Prostate gland (tissue), 2 donors: ENCODE results near the gene GUK1. TPM values are rescaled to one million over a fixed set of nuclear protein-coding genes. Genes with fewer than 3 reads are reported as not detected.

Experiments
- DNase-seq: peaks from one replicate; pipeline ENCODE4 v3.0.0-alpha.2; 2019; ENCODE audit warnings: low spot score
- H3K27ac ChIP-seq, 2 donors: fragments of 200-600 bp; sonication (generic); 2 replicates each; pipeline ENCODE4 v1.5.1; 2017 to 2019
- H3K27me3 ChIP-seq: fragments of 200-600 bp; sonication (generic); replicated peaks from 2 replicates; pipeline ENCODE4 v1.5.1; 2019; ENCODE audit not compliant: insufficient read depth
- H3K36me3 ChIP-seq, 2 donors: fragments of 200-600 bp; sonication (generic); 1 replicate in 1 of 2; 2 replicates in 1 of 2; pipeline versions ENCODE4 v1.5.1 to v1.8.1; 2017 to 2019
- H3K4me1 ChIP-seq: fragments of 200-600 bp; sonication (generic); replicated peaks from 2 replicates; pipeline ENCODE4 v1.5.1; 2019
- H3K4me3 ChIP-seq, 2 donors: fragments of 200-600 bp; sonication (generic); 2 replicates each; pipeline ENCODE4 v1.5.1; 2017 to 2019
- H3K9me3 ChIP-seq: fragments of 200-600 bp; sonication (generic); 2 replicates; pipeline ENCODE4 v1.5.1; 2017
- POLR2A ChIP-seq: fragments of 450-650 bp; IDR thresholded peaks from one replicate; pipeline ENCODE4 v1.6.1; 2016; ENCODE audit warnings: antibody characterized with exemption, mild to moderate bottlenecking
- POLR2AphosphoS5 ChIP-seq: sonication (generic); formaldehyde crosslinking; IDR thresholded peaks from one replicate; pipeline ENCODE4 v1.6.1; 2017; ENCODE audit warnings: antibody characterized with exemption
- WGBS: methylation state at CpG from one replicate; pipeline ENCODE4 v1.1.5; 2018; 5-methylcytosine and 5-hydroxymethylcytosine counted together
- intact Hi-C: fragments of 100-400 bp; cut with DNase I; formaldehyde crosslinking; loops from one replicate; pipeline ENCODE4 v1.14.2; 2022
- total RNA-seq, 2 donors: library from RNA; depleted of rRNA; stranded (reverse); fragments of >200 nt; gene quantifications; one replicate each; pipeline ENCODE4 v1.1.0, GENCODE V29; 2016
- TF ChIP-seq, protein P1 (sequence below), 4 experiments: fragments of 200-600 bp in 2 of 4; fragments of 450-650 bp in 2 of 4; sonication (generic) in 2 of 4; IDR thresholded peaks; 1 replicate in 3 of 4; 2 replicates in 1 of 4; pipeline ENCODE4 v1.5.1; 2016 to 2019; ENCODE audit warnings: antibody characterized with exemption in 4 of 4, mild to moderate bottlenecking in 2 of 4, moderate library complexity in 2 of 4

GUK1 gene
- total RNA-seq, 2 donors from 2014 or later = 250 to 458 TPM

DNA sequence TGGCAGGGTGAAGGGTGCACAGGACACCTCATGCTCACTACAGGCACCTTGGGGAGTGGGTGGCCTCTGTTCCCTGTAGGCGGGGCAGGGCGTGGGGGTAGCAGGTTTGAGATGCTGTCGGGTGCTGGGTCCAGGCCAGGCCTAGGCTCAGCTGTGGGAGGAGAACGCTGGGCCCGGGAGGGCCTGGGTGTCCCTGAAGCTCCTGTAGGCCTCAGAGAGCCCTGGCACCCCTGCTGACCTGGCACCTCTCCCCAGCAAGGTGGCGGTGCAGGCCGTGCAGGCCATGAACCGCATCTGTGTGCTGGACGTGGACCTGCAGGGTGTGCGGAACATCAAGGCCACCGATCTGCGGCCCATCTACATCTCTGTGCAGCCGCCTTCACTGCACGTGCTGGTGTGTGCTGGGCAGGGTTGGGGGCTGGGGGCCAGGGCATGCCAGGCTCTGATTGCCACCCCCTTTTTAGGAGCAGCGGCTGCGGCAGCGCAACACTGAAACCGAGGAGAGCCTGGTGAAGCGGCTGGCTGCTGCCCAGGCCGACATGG lies 7.1 kb downstream of the GUK1 start:
- intact Hi-C loops = loop anchor here (5.0 to 10.0 kb wide), 2 partner anchors 40 to 128 kb away; partner anchors contain the start of gene MRPL55
- no peaks in the 10 kb centered on the region for H3K27me3 ChIP-seq
- H3K4me3 ChIP-seq = no peak overlapping the region
- no peak for DNase-seq
- no peaks in the 10 kb centered on the region for H3K36me3 ChIP-seq
- no peak for TF ChIP-seq POLR2AphosphoS5
- TF ChIP-seq POLR2A = no peak
- 89% methylated on average over 19 of the region's 20 CpGs for WGBS
- no peaks in the 10 kb centered on the region for H3K9me3 ChIP-seq
- no peak overlapping the region for H3K27ac ChIP-seq
- H3K4me1 ChIP-seq = no peaks in the 10 kb centered on the region

DNA sequence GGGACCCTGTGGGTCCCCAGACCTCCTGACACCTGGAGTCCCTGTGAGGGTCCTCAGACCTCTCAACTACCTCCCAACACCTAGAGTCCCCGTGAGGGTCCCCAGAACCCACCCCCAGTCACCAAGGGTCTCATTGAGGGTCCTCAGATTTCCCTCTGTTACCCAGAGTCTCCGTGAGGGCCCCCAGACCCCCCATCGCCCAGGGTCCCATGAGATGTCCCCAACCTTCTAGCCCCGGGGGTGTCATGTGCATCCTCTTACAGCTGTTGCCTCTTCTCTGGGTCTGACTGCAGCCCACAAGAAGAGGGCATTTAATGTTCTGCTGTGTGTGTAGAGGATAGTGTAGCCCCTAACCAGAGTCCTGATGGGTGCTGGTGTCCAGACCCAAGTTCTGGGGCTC lies 7.7 kb downstream of the GUK1 start:
- no peak for DNase-seq
- TF ChIP-seq POLR2AphosphoS5 = no peak
- TF ChIP-seq, protein P1, sequence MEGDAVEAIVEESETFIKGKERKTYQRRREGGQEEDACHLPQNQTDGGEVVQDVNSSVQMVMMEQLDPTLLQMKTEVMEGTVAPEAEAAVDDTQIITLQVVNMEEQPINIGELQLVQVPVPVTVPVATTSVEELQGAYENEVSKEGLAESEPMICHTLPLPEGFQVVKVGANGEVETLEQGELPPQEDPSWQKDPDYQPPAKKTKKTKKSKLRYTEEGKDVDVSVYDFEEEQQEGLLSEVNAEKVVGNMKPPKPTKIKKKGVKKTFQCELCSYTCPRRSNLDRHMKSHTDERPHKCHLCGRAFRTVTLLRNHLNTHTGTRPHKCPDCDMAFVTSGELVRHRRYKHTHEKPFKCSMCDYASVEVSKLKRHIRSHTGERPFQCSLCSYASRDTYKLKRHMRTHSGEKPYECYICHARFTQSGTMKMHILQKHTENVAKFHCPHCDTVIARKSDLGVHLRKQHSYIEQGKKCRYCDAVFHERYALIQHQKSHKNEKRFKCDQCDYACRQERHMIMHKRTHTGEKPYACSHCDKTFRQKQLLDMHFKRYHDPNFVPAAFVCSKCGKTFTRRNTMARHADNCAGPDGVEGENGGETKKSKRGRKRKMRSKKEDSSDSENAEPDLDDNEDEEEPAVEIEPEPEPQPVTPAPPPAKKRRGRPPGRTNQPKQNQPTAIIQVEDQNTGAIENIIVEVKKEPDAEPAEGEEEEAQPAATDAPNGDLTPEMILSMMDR (IDR thresholded peaks at IDR 0.05) = no peak
- TF ChIP-seq POLR2A = no peak
- WGBS = 91% methylated on average over 4 of the region's 4 CpGs
- Histone ChIP-seq H3K9me3 (no peaks in the 10 kb centered on the region), H3K4me3 (no peak overlapping the region), H3K27ac (no peak overlapping the region), H3K27me3 (no peaks in the 10 kb centered on the region), H3K4me1 (no peaks in the 10 kb centered on the region), H3K36me3 (no peaks in the 10 kb centered on the region)
- intact Hi-C loops = loop anchor here (5.0 to 10.0 kb wide), 2 partner anchors 40 to 127 kb away; partner anchors contain the start of gene MRPL55

DNA sequence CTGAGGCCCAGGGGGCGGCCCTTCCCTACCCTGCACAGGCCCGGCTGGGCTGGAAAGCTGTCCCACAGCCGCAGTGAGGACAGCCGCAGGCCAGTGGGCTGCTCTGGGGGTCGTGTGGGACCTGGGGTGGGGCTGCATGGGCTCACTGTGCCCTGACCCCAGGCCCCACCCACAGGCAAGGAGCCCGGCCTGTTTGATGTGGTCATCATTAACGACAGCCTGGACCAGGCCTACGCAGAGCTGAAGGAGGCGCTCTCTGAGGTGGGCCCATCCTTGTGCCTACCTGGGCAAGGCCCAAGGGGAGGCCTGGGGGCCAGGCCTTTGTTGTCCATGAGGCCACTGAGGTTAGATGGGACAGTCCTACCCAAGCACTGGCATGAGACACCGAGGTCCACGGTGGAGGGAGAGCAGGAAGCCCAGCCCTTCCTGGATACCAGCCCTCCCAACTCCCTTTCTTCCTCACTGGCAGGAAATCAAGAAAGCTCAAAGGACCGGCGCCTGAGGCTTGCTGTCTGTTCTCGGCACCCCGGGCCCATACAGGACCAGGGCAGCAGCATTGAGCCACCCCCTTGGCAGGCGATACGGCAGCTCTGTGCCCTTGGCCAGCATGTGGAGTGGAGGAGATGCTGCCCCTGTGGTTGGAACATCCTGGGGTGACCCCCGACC lies 8.2 kb downstream of the GUK1 start:
- H3K4me1 ChIP-seq = no peaks in the 10 kb centered on the region
- no peak for TF ChIP-seq POLR2A
- TF ChIP-seq POLR2AphosphoS5 = no peak
- TF ChIP-seq, protein P1 (IDR thresholded peaks at IDR 0.05) = no peak
- no peaks in the 10 kb centered on the region for H3K27me3 ChIP-seq
- no peaks in the 10 kb centered on the region for H3K9me3 ChIP-seq
- intact Hi-C loops = loop anchor here (5.0 to 10.0 kb wide), 2 partner anchors 41 to 126 kb away; partner anchors contain the start of gene MRPL55
- peak overlapping the region; percentile 78 to 79 for H3K27ac ChIP-seq
- 46% methylated on average over 17 of the region's 18 CpGs for WGBS
- no peak overlapping the region for H3K4me3 ChIP-seq
- no peaks in the 10 kb centered on the region for H3K36me3 ChIP-seq
- DNase-seq = no peak

DNA sequence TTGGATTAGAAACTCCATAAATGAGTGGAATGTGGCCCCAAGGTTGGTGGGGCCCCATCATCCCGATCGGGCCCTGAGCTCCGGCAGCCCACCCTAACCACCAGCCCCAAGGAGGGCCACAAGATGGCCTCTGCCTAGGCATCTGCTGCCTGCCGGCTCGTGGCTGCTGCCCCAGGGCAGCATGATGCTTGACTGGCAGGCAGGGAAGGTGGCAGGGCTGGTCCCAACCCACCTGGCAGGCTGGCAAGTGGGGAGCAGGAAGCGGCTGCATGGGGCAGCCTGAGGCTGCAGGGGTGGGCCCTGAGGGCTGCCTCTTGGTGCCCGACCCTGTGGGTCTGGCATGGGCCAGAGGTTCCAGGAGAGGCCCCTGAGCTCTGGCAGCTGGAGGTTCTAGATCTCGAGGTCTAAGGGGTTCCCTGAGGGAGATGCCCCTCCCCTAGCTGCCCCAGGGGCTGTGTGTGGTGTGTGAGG lies 8.9 kb downstream of the GUK1 start:
- Histone ChIP-seq H3K9me3 (no peaks in the 10 kb centered on the region), H3K4me1 (no peaks in the 10 kb centered on the region), H3K27me3 (no peaks in the 10 kb centered on the region), H3K4me3 (no peak overlapping the region), H3K27ac (peak overlapping the region; percentile 78 to 79), H3K36me3 (no peaks in the 10 kb centered on the region)
- TF ChIP-seq POLR2AphosphoS5 = no peak
- TF ChIP-seq POLR2A = no peak
- TF ChIP-seq, protein P1 (IDR thresholded peaks at IDR 0.05) = no peak
- WGBS = 52% methylated on average over 8 of the region's 8 CpGs
- intact Hi-C loops = loop anchor here (5.0 to 10.0 kb wide), 2 partner anchors 42 to 126 kb away; partner anchors contain the start of gene MRPL55
- DNase-seq = no peak

DNA sequence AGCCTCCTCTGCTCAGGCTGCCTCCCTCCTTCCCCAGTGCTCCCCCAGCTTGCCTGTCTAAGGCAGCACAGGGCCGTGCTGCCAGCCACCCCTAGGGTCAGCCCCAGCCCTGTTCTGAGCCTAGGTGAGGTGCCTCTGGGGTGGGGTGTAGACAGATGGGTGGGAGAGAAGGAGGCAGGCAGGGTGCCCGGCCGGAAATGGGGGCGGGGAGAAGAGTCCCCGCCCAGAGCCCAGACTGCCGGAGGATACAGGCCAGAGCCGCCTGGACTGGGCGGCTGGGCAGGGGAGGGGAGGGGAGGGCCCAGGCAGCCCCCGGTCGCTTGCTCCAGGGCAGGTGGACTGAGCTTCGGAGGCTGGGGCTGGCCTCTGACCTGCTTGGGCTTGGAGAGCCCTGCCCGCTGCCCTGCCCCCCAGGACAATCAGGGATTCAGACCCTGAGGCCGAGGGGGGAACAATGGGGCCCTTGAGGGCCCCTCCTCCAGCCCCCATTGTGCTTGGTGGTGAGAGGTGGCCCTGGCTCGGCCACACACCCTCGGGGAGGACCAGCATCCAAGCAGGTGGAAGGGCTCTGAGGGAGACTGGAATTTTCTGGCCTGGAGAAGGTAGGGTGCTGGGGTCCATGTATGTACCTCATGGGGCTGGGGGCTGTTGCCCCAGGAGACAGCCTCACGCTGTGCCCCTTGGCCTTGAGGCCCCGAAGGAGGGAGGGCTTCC lies 9.5 kb downstream of the GUK1 start, which contains the start of gene GJC2:
TSS of gene GJC2 (plus strand) at position 525 of the 714 bp plus-strand sequence. CDS start 7,829 bp downstream, outside the sequence.
- intact Hi-C loops = loop anchor here (5.0 to 10.0 kb wide), 2 partner anchors 42 to 125 kb away; partner anchors contain the start of gene MRPL55
- TF ChIP-seq, protein P1 (IDR thresholded peaks at IDR 0.05) = no peak
- peak; percentile 42 for TF ChIP-seq POLR2A
- Histone ChIP-seq H3K4me1 (no peaks in the 10 kb centered on the region), H3K27ac (peak within 1 kb of the TSS; percentile 78 to 79), H3K36me3 (no peaks in the 10 kb centered on the region), H3K9me3 (no peaks in the 10 kb centered on the region), H3K4me3 (peak within 1 kb of the TSS; percentile 14 to 17), H3K27me3 (no peaks in the 10 kb centered on the region)
- 23% methylated on average over 17 of the region's 17 CpGs for WGBS
- no peak for DNase-seq
